Measurements from ENCODE around the gene ZNFX1. TPM values are rescaled to one million over a fixed set of nuclear protein-coding genes. Genes with fewer than 3 reads are reported as not detected.

The ZNFX1 gene
- total and polyA plus RNA-seq, 2 experiments from 2014 or later: 10.0 to 13.9 TPM

GRCh38 chr20:49293122-49293521 lies 15.3 kb upstream of the ZNFX1 start:
- H3K9me2 ChIP-seq (replicated peaks; ENCODE audit: insufficient read depth): no peaks in the 10 kb centered on the region
- TF ChIP-seq CTCF (IDR thresholded peaks at IDR 0.05; ENCODE audit: poor library complexity): no peak
- TF ChIP-seq EZH2 (IDR thresholded peaks at IDR 0.05; ENCODE audit: borderline replicate concordance): no peak
- no peak for TF ChIP-seq EZH2phosphoT487 (IDR thresholded peaks at IDR 0.05; ENCODE audit: low read depth, severe bottlenecking, unreplicated experiment)
- H3K27me3 ChIP-seq: no peaks in the 10 kb centered on the region
- WGBS (ENCODE audit: low lambda C conversion rate, missing lambda C conversion rate): 83% methylated on average over 6 of the region's 6 CpGs
- DNase-seq (ENCODE audit: low spot score): no peak
- no peak overlapping the region for H3K4me3 ChIP-seq
- peaks cover 10% of the 10 kb centered on the region for H3K79me2 ChIP-seq
- no peaks in the 10 kb centered on the region for H3K9me3 ChIP-seq (ENCODE audit: low read depth)
- no peak overlapping the region for H2AFZ ChIP-seq
- H3K4me1 ChIP-seq (ENCODE audit: insufficient read depth): peaks cover 15% of the 10 kb centered on the region
- no peak overlapping the region for H3K4me2 ChIP-seq
- no peaks in the 10 kb centered on the region for H3K36me3 ChIP-seq (replicated peaks; ENCODE audit: insufficient read depth, low read depth)
- peaks cover 19% of the 10 kb centered on the region for H4K20me1 ChIP-seq (ENCODE audit: insufficient read depth, poor library complexity, severe bottlenecking)
- H3K27ac ChIP-seq: no peak overlapping the region

- Histone ChIP-seq H3K4me3 (no peak overlapping the region), H4K20me1 (ENCODE audit: insufficient read depth, poor library complexity, severe bottlenecking) (peaks cover 27% of the 10 kb centered on the region)
- WGBS (ENCODE audit: low lambda C conversion rate, missing lambda C conversion rate): 71% methylated on average over 3 of the region's 3 CpGs
Measured at GRCh38 chr20:49292010-49292409, 14.2 kb upstream of the ZNFX1 start.

GRCh38 chr20:49291200-49291599 lies 13.3 kb upstream of the ZNFX1 start:
- peaks cover 15% of the 10 kb centered on the region for H3K79me2 ChIP-seq
- WGBS (ENCODE audit: low lambda C conversion rate, missing lambda C conversion rate): 71% methylated on average over 1 of the region's 1 CpG
- no peak overlapping the region for H2AFZ ChIP-seq
- peaks cover 35% of the 10 kb centered on the region for H4K20me1 ChIP-seq (ENCODE audit: insufficient read depth, poor library complexity, severe bottlenecking)
- no peak overlapping the region for H3K27ac ChIP-seq
- no peaks in the 10 kb centered on the region for H3K36me3 ChIP-seq (replicated peaks; ENCODE audit: insufficient read depth, low read depth)
- no peaks in the 10 kb centered on the region for H3K9me2 ChIP-seq (replicated peaks; ENCODE audit: insufficient read depth)
- no peak for DNase-seq (ENCODE audit: low spot score)
- H3K9me3 ChIP-seq (ENCODE audit: low read depth): no peaks in the 10 kb centered on the region
- no peak overlapping the region for H3K4me3 ChIP-seq
- no peak for TF ChIP-seq CTCF (IDR thresholded peaks at IDR 0.05; ENCODE audit: poor library complexity)
- TF ChIP-seq EZH2phosphoT487 (IDR thresholded peaks at IDR 0.05; ENCODE audit: low read depth, severe bottlenecking, unreplicated experiment): no peak
- no peak for TF ChIP-seq EZH2 (IDR thresholded peaks at IDR 0.05; ENCODE audit: borderline replicate concordance)
- H3K27me3 ChIP-seq: no peaks in the 10 kb centered on the region
- H3K4me2 ChIP-seq: no peak overlapping the region
- H3K4me1 ChIP-seq (ENCODE audit: insufficient read depth): peaks cover 26% of the 10 kb centered on the region

More at GRCh38 chr20:49292010-49292409, 14.2 kb upstream of the ZNFX1 start:
- Histone ChIP-seq H3K9me2 (replicated peaks; ENCODE audit: insufficient read depth) (no peaks in the 10 kb centered on the region), H3K4me1 (ENCODE audit: insufficient read depth) (peaks cover 19% of the 10 kb centered on the region), H3K79me2 (peaks cover 10% of the 10 kb centered on the region), H3K9me3 (ENCODE audit: low read depth) (no peaks in the 10 kb centered on the region), H2AFZ (no peak overlapping the region), H3K4me2 (no peak overlapping the region), H3K27ac (no peak overlapping the region), H3K36me3 (replicated peaks; ENCODE audit: insufficient read depth, low read depth) (no peaks in the 10 kb centered on the region), H3K27me3 (no peaks in the 10 kb centered on the region)
- DNase-seq (ENCODE audit: low spot score): no peak
- TF ChIP-seq EZH2 (IDR thresholded peaks at IDR 0.05; ENCODE audit: borderline replicate concordance) (no peak), EZH2phosphoT487 (IDR thresholded peaks at IDR 0.05; ENCODE audit: low read depth, severe bottlenecking, unreplicated experiment) (no peak), CTCF (IDR thresholded peaks at IDR 0.05; ENCODE audit: poor library complexity) (no peak)
